Ovary (tissue), 9 donors: ENCODE results near the gene FRMD1. TPM values are rescaled to one million over a fixed set of nuclear protein-coding genes. Genes with fewer than 3 reads are reported as not detected.

ENCODE experiments used
- DNase-seq, 5 donors: peaks; one replicate each; pipeline ENCODE4 v3.0.0-alpha.2; 2019 to 2020
- H3K27ac ChIP-seq, 2 donors: fragments of 200-600 bp; one replicate each; pipeline versions ENCODE4 v1.5.1 to v1.8.0; 2019 to 2022
- H3K27me3 ChIP-seq: fragments of 200-600 bp; one replicate; pipeline ENCODE4 v1.8.0; 2022
- H3K36me3 ChIP-seq: fragments of 200-600 bp; sonication (generic); one replicate; pipeline ENCODE4 v1.5.1; 2019
- H3K4me1 ChIP-seq: one replicate; pipeline ENCODE4 v1.8.1; 2013; ENCODE audit warnings: mild to moderate bottlenecking, moderate library complexity; ENCODE audit not compliant: insufficient read depth
- H3K4me3 ChIP-seq: fragments of 200-600 bp; sonication (generic); one replicate; pipeline ENCODE4 v1.5.1; 2017
- H3K9me3 ChIP-seq, 2 donors: fragments of 200-600 bp in 1 of 2; sonication (generic) in 1 of 2; one replicate each; pipeline versions ENCODE4 v1.5.1 to v1.8.1; 2013 to 2019; ENCODE audit warnings: mild to moderate bottlenecking in 1 of 2, moderate library complexity in 1 of 2
- EP300 ChIP-seq: sonication (generic); formaldehyde crosslinking; IDR thresholded peaks from one replicate; pipeline ENCODE4 v1.6.1; 2017; ENCODE audit warnings: antibody characterized with exemption
- POLR2A ChIP-seq: fragments of 450-650 bp; IDR thresholded peaks from one replicate; pipeline ENCODE4 v1.6.1; 2017; ENCODE audit warnings: antibody characterized with exemption, mild to moderate bottlenecking, moderate library complexity
- WGBS, 3 donors: extraction: QIAGEN DNeasy Blood & Tissue Kit in 1 of 3; methylation state at CpG; one replicate each; pipeline versions ENCODE4 v1.1.5 to v1.1.7; 2013 to 2017; 5-methylcytosine and 5-hydroxymethylcytosine counted together
- intact Hi-C, 4 donors: fragments of 100-400 bp; cut with DNase I; formaldehyde crosslinking; loops; one replicate each; pipeline versions ENCODE4 v1.11.0 to v1.15.1; 2022 to 2023
- polyA plus RNA-seq, 2 donors: library from polyadenylated mRNA; stranded (reverse); fragments of 200-250 nt in 1 of 2; fragments of 350-450 nt in 1 of 2; fragmentation: Illumina TruSeq in 1 of 2; extraction: RNeasy Lipid Tissue Mini Kit (QIAGEN cat#74804) in 1 of 2; gene quantifications; one replicate each; pipeline ENCODE4 v1.2.3, GENCODE V29; 2013 to 2014
- total RNA-seq, 7 donors: library from RNA; depleted of rRNA in 2 of 7; stranded (reverse); fragments of >200 nt in 2 of 7; fragmentation: NEBNext Ultra II Directional in 3 of 7; extraction: Animal tissue kit (Norgen Biotek cat#: 25700) in 3 of 7; gene quantifications; one replicate each; pipeline versions ENCODE4 v1.1.0 to v1.2.4, GENCODE V29; 2016 to 2023
- TF ChIP-seq, protein P1 (sequence below), 3 donors: fragments of 450-650 bp in 2 of 3; fragments of 200-600 bp in 1 of 3; IDR thresholded peaks; one replicate each; pipeline versions ENCODE4 v1.5.1 to v1.8.0; 2016 to 2022; ENCODE audit warnings: antibody characterized with exemption in 3 of 3, mild to moderate bottlenecking in 1 of 3
- donor health status: DM: no; HTN: no; CAD: no; lungs with moderate emphysema.
- donor health status: DM: no; HTN: no; CAD: no.
- donor health status: Bipolar disorder and iron deficiency.
- donor health status: DM: yes; HTN: yes; CAD: no.
- donor health status: DM: no; HTN: no; CAD: no.
- donor health status: DM: yes; HTN: yes; CAD: no.

Gene FRMD1
- total and polyA plus RNA-seq, 9 donors: 0.10 to 0.48 (median 0.31) TPM; not detected in 2

DNA sequence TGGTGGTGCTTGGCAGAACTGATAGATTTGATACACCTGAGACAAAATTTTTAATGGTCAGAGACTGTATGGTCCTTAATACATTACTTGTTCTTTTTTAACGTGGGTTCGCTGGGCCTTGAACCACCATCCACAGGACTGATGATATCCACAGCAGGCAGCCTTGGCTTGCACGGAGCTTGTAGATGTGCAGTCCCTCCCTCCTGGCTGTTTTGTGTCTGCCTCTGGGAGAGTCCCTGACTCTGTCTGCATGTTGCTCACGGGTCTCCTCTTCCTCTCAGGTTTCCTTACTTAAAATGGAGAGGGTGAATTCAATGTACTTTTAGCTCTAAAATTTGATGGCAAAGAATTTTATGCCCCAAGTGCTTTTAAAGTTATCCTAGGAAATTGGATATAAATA, 64.0 kb downstream of the FRMD1 start:
- DNase-seq: no peak
- WGBS, 3 donors: 64 to 69% (median 65%) methylated on average over 4 of the region's 4 CpGs
- Histone ChIP-seq H3K4me3 (no peak overlapping the region), H3K27ac (no peak overlapping the region), H3K9me3 (no peaks in the 10 kb centered on the region), H3K4me1 (peaks cover 13% of the 10 kb centered on the region), H3K27me3 (no peaks in the 10 kb centered on the region), H3K36me3 (no peaks in the 10 kb centered on the region)
- TF ChIP-seq, protein P1, sequence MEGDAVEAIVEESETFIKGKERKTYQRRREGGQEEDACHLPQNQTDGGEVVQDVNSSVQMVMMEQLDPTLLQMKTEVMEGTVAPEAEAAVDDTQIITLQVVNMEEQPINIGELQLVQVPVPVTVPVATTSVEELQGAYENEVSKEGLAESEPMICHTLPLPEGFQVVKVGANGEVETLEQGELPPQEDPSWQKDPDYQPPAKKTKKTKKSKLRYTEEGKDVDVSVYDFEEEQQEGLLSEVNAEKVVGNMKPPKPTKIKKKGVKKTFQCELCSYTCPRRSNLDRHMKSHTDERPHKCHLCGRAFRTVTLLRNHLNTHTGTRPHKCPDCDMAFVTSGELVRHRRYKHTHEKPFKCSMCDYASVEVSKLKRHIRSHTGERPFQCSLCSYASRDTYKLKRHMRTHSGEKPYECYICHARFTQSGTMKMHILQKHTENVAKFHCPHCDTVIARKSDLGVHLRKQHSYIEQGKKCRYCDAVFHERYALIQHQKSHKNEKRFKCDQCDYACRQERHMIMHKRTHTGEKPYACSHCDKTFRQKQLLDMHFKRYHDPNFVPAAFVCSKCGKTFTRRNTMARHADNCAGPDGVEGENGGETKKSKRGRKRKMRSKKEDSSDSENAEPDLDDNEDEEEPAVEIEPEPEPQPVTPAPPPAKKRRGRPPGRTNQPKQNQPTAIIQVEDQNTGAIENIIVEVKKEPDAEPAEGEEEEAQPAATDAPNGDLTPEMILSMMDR (IDR thresholded peaks at IDR 0.05): no peak
- TF ChIP-seq EP300: no peak
- no peak for TF ChIP-seq POLR2A
- intact Hi-C loops: no loop called here

DNA sequence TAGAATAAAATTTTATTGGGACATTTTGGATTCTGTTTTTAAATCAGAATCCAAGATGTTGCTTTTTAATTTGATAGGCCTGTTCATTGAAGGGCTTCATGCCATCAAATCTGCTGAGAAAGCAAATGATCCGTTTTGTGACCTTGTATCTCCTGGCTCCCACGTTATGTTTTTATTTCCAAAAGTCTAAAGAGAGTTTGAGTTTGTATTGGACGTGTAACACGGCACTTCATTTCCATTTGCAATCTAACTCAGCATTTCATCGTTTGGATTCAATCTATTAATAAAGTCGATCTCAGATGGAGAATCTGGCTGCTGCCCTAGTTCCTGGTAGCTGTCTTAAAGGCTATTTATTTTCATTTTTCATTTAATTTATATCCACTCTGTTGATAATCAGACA, 64.6 kb downstream of the FRMD1 start:
- no peaks in the 10 kb centered on the region for H3K9me3 ChIP-seq
- H3K36me3 ChIP-seq: no peaks in the 10 kb centered on the region
- no peak overlapping the region for H3K27ac ChIP-seq
- peaks cover 13% of the 10 kb centered on the region for H3K4me1 ChIP-seq
- no peak for DNase-seq
- H3K4me3 ChIP-seq: no peak overlapping the region
- intact Hi-C loops: no loop called here
- no peaks in the 10 kb centered on the region for H3K27me3 ChIP-seq
- TF ChIP-seq EP300: no peak
- no peak for TF ChIP-seq POLR2A
- TF ChIP-seq, protein P1 (IDR thresholded peaks at IDR 0.05): no peak
- 3 to 12% (median 7%) methylated on average over 6 of the region's 6 CpGs for WGBS, 3 donors

DNA sequence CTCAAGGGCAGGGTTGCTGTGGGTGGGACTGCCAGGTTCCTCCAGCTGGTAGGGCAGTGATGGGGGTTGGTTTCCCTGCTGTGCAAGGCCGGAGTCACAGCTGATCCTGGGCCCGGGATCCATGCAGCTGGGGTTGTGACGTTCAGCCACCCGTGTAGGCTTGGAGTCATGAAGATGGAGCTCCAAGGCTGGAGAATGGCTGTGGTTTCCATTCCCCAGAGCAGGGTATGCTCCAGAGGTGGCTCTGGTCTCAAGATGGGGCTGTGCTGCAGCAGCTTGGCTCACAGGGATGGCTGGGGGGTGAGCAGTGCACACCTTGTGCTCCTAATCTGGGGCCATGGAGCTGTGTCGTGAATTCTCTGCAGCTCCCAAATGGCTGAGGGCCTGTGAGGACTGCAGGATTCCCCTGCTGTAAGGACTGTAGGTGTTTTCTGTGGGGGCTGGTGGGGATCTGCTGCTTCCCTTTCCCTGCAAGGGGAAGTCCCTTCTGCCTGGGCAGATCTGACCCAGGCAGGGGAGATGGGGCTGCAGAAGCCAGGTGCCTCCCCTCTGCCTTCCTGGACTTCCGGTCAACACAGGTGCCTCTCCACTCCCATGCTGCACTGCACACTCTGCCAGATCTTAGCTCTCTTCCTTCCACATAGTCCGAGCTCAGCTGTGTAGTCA, 65.6 kb downstream of the FRMD1 start:
- Histone ChIP-seq H3K36me3 (no peaks in the 10 kb centered on the region), H3K4me1 (peaks cover 13% of the 10 kb centered on the region), H3K27me3 (no peaks in the 10 kb centered on the region), H3K9me3 (no peaks in the 10 kb centered on the region), H3K27ac (no peak overlapping the region), H3K4me3 (no peak overlapping the region)
- WGBS, 3 donors: 76 to 83% (median 77%) methylated on average over 7 of the region's 7 CpGs
- DNase-seq: no peak
- intact Hi-C loops: no loop called here
- TF ChIP-seq, protein P1 (IDR thresholded peaks at IDR 0.05): no peak
- TF ChIP-seq POLR2A (no peak), EP300 (no peak)

DNA sequence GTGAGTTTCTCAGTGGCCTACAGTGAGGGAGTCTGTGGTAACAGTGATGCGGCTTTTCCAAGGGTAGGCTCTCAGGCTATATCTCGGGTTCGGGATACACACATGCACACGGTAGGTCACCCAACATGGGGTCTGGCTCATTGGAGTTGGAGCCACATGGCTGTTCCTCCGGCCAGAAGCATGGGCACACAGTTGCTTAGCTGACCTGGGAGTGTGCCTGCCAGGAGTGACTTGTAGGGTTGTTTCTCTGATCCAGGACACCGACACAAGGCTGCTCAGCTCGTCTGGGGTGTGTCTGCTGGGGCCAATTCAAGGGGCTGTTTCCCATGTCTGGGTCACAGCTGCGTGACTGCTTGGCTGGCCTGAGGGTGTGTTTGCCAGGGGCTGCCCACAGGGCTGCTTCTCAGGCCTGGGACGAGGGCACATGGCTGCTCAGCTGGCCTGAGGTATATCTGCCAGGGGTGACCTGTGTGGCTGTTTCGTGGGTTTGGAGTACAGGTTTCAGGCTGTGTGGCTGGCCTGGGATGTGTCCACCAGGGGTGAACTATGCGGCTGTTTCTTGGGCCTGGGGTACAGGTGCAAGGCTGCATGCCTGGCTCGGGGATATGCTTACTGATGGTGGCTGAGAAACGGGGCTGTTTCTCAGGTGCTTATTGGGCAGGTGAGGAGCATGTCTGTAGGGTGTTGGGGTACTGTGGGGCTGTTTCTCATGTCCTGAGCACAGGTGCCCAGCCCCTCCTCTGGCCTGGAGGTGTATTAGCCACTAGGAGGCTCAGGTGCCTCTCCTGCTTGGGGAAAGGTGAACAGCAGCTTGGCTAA, 66.4 kb downstream of the FRMD1 start:
- H3K9me3 ChIP-seq: no peaks in the 10 kb centered on the region
- no peak for TF ChIP-seq POLR2A
- TF ChIP-seq, protein P1 (IDR thresholded peaks at IDR 0.05): no peak
- no peak for TF ChIP-seq EP300
- no peak for DNase-seq
- no peaks in the 10 kb centered on the region for H3K36me3 ChIP-seq
- H3K27ac ChIP-seq: no peak overlapping the region
- intact Hi-C loops: no loop called here
- no peaks in the 10 kb centered on the region for H3K27me3 ChIP-seq
- H3K4me3 ChIP-seq: no peak overlapping the region
- peaks cover 12% of the 10 kb centered on the region for H3K4me1 ChIP-seq
- WGBS, 3 donors: 78 to 96% (median 82%) methylated on average over 13 of the region's 13 CpGs
